Mucosa of descending colon (tissue), 3 donors: ENCODE data around the gene ADRB1. TPM values are rescaled to one million over a fixed set of nuclear protein-coding genes. Genes with fewer than 3 reads are reported as not detected.

ENCODE experiments used
- ATAC-seq: fragments of 200-7000 bp; cut with Tn5 transposase; one replicate; pipeline ENCODE4 v1.9.1; 2020; ENCODE audit warnings: mild to moderate bottlenecking, moderate library complexity
- DNase-seq, 3 donors: peaks; one replicate each; pipeline ENCODE4 v3.0.0-alpha.2; 2020
- H3K36me3 ChIP-seq: fragments of 200-600 bp; one replicate; pipeline ENCODE4 v1.8.0; 2021; ENCODE audit warnings: low read depth, mild to moderate bottlenecking
- H3K4me1 ChIP-seq: fragments of 200-600 bp; one replicate; pipeline ENCODE4 v1.8.0; 2021; ENCODE audit warnings: low read depth, mild to moderate bottlenecking
- H3K4me3 ChIP-seq: fragments of 200-600 bp; one replicate; pipeline ENCODE4 v1.8.0; 2021; ENCODE audit warnings: mild to moderate bottlenecking
- H3K9me3 ChIP-seq: fragments of 200-600 bp; one replicate; pipeline ENCODE4 v1.8.0; 2021; ENCODE audit warnings: mild to moderate bottlenecking
- intact Hi-C, 2 donors: fragments of 100-400 bp; cut with DNase I in 1 of 2; cut with micrococcal nuclease in 1 of 2; formaldehyde crosslinking; loops; one replicate each; pipeline versions ENCODE4 v1.11.0 to v1.11.1; 2022; cut with DNase I, micrococcal nuclease
- total RNA-seq, 3 donors: library from RNA; stranded (reverse); fragmentation: NEBNext Ultra II Directional in 2 of 3; extraction: Animal tissue kit (Norgen Biotek cat#: 25700) in 2 of 3; gene quantifications; one replicate each; pipeline versions ENCODE4 v1.2.1 to v1.2.4, GENCODE V29; 2021 to 2023
- TF ChIP-seq, protein P1 (sequence below): fragments of 200-600 bp; IDR thresholded peaks from one replicate; pipeline ENCODE4 v1.8.0; 2022; ENCODE audit warnings: antibody characterized with exemption, mild to moderate bottlenecking
- donor health status: DM: no; HTN: no; CAD: no; lungs with moderate emphysema.
- donor health status: DM: no; HTN: no; CAD: no.
- donor health status: DM: no; HTN: yes; CAD: no.

Gene ADRB1
- total RNA-seq, 3 donors from 2014 or later = 1.5 to 2.8 (median 1.8) TPM

DNA sequence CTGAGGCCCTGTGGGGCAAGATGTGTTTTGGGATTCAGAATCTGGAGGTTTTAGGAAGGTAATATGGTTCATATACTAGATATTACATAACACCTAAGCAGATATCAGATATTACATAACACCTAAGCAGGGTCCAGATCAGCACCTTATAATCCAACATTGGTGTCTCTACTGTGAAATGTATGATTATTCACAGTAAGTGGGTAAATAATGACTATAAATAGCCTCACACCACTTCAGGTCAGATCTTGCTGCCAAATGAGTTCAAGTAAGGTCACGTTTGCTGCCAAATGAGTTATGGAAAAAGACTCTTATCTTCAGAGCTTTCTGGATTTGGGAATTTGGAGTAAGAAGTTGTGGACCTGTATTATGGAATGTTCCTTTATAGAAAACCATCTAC lies 14.6 kb downstream of the ADRB1 start:
- ATAC-seq (no peak), DNase-seq (no peak)
- Histone ChIP-seq H3K4me3 (no peak overlapping the region), H3K36me3 (no peaks in the 10 kb centered on the region), H3K9me3 (no peaks in the 10 kb centered on the region), H3K4me1 (no peaks in the 10 kb centered on the region)
- intact Hi-C loops = no loop called here
- TF ChIP-seq, protein P1, sequence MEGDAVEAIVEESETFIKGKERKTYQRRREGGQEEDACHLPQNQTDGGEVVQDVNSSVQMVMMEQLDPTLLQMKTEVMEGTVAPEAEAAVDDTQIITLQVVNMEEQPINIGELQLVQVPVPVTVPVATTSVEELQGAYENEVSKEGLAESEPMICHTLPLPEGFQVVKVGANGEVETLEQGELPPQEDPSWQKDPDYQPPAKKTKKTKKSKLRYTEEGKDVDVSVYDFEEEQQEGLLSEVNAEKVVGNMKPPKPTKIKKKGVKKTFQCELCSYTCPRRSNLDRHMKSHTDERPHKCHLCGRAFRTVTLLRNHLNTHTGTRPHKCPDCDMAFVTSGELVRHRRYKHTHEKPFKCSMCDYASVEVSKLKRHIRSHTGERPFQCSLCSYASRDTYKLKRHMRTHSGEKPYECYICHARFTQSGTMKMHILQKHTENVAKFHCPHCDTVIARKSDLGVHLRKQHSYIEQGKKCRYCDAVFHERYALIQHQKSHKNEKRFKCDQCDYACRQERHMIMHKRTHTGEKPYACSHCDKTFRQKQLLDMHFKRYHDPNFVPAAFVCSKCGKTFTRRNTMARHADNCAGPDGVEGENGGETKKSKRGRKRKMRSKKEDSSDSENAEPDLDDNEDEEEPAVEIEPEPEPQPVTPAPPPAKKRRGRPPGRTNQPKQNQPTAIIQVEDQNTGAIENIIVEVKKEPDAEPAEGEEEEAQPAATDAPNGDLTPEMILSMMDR = no peak

DNA sequence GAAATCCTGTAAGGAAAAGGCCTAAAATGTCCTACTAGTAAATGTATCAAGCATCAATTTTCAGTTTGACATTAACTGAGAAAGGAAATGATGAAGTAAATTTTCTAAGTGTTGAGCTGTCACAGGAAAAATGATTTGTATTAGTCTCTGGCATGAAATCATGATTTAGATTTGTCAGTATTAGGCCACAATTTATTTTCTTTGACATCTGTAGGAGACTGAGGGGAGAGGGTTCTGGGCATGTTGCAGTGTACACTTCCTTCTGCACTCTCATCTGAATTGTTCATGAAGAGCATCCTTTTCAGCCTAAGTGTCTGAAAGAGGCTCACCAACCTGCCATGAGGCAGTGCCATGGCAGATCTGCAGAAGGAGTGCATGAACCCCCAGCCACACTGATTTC lies 15.9 kb downstream of the ADRB1 start:
- Histone ChIP-seq H3K36me3 (no peaks in the 10 kb centered on the region), H3K4me3 (no peak overlapping the region), H3K4me1 (no peaks in the 10 kb centered on the region), H3K9me3 (no peaks in the 10 kb centered on the region)
- no peak for DNase-seq
- TF ChIP-seq, protein P1 = no peak
- intact Hi-C loops = no loop called here
- no peak for ATAC-seq

DNA sequence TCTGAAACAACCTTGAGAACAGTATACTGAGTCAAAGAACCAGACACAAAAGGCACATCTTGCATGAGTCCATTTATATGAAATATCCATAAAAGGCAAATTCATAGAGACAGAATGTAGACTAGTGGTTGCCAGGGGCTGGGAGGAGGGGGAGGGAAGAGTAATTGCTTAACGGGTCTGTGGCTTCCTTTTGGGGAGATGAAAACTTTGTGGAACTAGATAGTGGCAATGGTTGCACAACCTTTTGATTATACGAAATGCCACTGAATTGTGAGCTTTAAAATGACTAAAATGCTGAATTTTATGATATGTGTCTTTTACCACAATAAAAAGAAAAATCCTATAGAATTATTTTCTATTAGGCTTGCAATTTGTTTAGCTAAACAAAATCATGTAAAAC lies 16.8 kb downstream of the ADRB1 start:
- ATAC-seq = no peak
- Histone ChIP-seq H3K4me1 (no peaks in the 10 kb centered on the region), H3K9me3 (no peaks in the 10 kb centered on the region), H3K4me3 (no peak overlapping the region), H3K36me3 (no peaks in the 10 kb centered on the region)
- no peak for DNase-seq
- TF ChIP-seq, protein P1 = no peak
- intact Hi-C loops = no loop called here

DNA sequence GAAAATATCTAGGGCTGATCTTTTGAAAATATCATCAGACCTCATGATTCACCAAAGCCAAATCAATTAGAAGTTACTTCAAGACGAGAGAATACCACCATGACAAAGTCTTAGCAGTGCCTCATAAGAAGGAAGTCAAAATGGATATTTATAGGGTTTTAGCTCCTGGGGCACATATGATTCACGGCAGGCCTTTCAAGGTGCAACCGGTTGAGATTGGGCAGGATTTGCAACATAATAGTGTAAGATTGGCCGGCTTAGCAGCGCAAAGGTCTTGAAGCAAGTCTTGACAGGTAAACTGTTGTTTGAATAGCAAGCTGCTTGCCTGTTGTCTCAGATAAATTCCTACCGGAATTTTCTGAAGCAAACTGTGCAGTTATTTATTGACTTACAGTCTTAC lies 17.5 kb downstream of the ADRB1 start:
- DNase-seq = no peak
- TF ChIP-seq, protein P1 = no peak
- Histone ChIP-seq H3K4me1 (no peaks in the 10 kb centered on the region), H3K4me3 (no peak overlapping the region), H3K9me3 (no peaks in the 10 kb centered on the region), H3K36me3 (no peaks in the 10 kb centered on the region)
- intact Hi-C loops = no loop called here
- no peak for ATAC-seq

DNA sequence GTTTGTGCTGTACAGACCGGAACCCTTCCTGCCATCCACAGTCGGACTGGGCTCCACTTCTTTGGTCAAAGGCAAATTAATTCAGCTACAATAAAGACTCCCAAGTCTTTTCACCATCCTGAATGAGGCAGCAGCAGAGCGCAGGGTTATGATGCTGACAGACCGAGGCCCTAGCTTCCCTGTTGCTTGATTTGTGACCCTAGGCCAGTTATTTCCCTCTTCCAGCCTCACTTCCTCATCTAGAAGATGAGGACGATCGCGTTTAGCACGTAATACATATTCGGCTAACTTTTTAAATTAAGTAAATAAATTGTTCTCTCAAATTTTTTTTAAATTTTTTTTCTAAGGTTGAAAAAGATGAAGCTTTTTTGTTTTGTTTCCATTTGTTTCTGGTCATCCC lies 18.1 kb downstream of the ADRB1 start:
- Histone ChIP-seq H3K4me3 (no peak overlapping the region), H3K4me1 (no peaks in the 10 kb centered on the region), H3K36me3 (no peaks in the 10 kb centered on the region), H3K9me3 (no peaks in the 10 kb centered on the region)
- TF ChIP-seq, protein P1 = no peak
- DNase-seq (no peak), ATAC-seq (no peak)
- intact Hi-C loops = no loop called here
